Calu3 (cell line): Measurements from ENCODE around the gene NCKAP5. TPM values are rescaled to one million over a fixed set of nuclear protein-coding genes. Genes with fewer than 3 reads are reported as not detected.

ENCODE experiments used
- BruUV-seq: library from RNA; stranded (reverse); fragments of 400-500 nt; replicated peaks from 2 replicates; lab custom pipeline; 2021; lab: Mats Ljungman, UMichigan
- CTCF ChIA-PET: fragments of 300-600 bp; sonication (Branson Sonifier 250); formaldehyde crosslinking; loops from one replicate; lab custom pipeline; 2022; ENCODE audit warnings: antibody characterized with exemption; lab: Charles Lee
- DNase-seq: peaks from one replicate; pipeline ENCODE4 v3.0.0; 2022
- H3K27ac Mint-ChIP-seq: one replicate; pipeline ENCODE4 v1.8.0; 2022; ENCODE audit warnings: mixed read lengths; ENCODE audit not compliant: unreplicated experiment
- H3K27me3 Mint-ChIP-seq: one replicate; pipeline ENCODE4 v1.8.0; 2022; ENCODE audit warnings: mixed read lengths; ENCODE audit not compliant: unreplicated experiment
- H3K36me3 Mint-ChIP-seq: one replicate; pipeline ENCODE4 v1.8.0; 2022; ENCODE audit warnings: mild to moderate bottlenecking, moderate library complexity, mixed read lengths; ENCODE audit not compliant: insufficient read depth, unreplicated experiment
- H3K4me1 Mint-ChIP-seq: one replicate; pipeline ENCODE4 v1.8.0; 2022; ENCODE audit warnings: mild to moderate bottlenecking, low read depth, mixed read lengths; ENCODE audit not compliant: unreplicated experiment
- H3K4me3 Mint-ChIP-seq: one replicate; pipeline ENCODE4 v1.8.0; 2022; ENCODE audit warnings: mild to moderate bottlenecking, low read depth, moderate library complexity, mixed read lengths; ENCODE audit not compliant: unreplicated experiment
- H3K9me3 Mint-ChIP-seq: one replicate; pipeline ENCODE4 v1.8.0; 2022; ENCODE audit warnings: low read depth, mixed read lengths; ENCODE audit not compliant: unreplicated experiment
- intact Hi-C: fragments of 100-400 bp; cut with micrococcal nuclease; formaldehyde crosslinking; loops from one replicate; pipeline ENCODE4 v1.10.0; 2022; ENCODE audit not compliant: unreplicated experiment
- total RNA-seq: library from RNA; stranded (reverse); gene quantifications from 2 replicates; pipeline ENCODE4 v1.2.3, GENCODE V29; 2022
- TF ChIP-seq, protein P1 (sequence below): fragments of 200-600 bp; IDR thresholded peaks from one replicate; pipeline ENCODE4 v1.8.0; 2022; ENCODE audit warnings: antibody characterized with exemption; ENCODE audit not compliant: unreplicated experiment

NCKAP5 gene
- total RNA-seq, 1 experiment from 2014 or later: 2.2 TPM

DNA sequence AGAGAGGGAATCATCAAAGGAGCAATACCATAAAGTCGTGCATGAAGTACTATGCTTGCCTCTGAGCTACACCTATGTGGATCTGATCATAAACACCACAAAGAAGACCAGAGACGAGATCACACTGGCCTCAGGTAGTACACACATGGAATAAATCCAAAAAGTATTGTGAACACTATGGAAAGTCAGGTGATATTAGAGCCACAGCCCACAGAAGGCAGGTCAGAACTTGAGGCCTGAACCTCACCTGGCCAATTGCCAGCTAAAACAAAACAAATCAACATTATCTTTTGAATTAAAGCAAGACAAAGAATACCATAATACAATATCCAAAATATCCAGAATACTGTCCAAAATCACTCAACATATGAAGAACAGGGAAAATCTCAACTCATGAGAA is 371.1 kb downstream of the NCKAP5 start:
- CTCF ChIA-PET: no interaction called here
- no peak overlapping the region for H3K27ac Mint-ChIP-seq
- TF ChIP-seq, protein P1, sequence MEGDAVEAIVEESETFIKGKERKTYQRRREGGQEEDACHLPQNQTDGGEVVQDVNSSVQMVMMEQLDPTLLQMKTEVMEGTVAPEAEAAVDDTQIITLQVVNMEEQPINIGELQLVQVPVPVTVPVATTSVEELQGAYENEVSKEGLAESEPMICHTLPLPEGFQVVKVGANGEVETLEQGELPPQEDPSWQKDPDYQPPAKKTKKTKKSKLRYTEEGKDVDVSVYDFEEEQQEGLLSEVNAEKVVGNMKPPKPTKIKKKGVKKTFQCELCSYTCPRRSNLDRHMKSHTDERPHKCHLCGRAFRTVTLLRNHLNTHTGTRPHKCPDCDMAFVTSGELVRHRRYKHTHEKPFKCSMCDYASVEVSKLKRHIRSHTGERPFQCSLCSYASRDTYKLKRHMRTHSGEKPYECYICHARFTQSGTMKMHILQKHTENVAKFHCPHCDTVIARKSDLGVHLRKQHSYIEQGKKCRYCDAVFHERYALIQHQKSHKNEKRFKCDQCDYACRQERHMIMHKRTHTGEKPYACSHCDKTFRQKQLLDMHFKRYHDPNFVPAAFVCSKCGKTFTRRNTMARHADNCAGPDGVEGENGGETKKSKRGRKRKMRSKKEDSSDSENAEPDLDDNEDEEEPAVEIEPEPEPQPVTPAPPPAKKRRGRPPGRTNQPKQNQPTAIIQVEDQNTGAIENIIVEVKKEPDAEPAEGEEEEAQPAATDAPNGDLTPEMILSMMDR: no peak
- intact Hi-C loops: no loop called here
- no peak for DNase-seq
- no TSS peak for BruUV-seq
- peaks cover 21% of the 10 kb centered on the region for H3K4me1 Mint-ChIP-seq
- H3K4me3 Mint-ChIP-seq: no peak overlapping the region
- peaks cover 2% of the 10 kb centered on the region for H3K9me3 Mint-ChIP-seq
- no peaks in the 10 kb centered on the region for H3K27me3 Mint-ChIP-seq
- no peaks in the 10 kb centered on the region for H3K36me3 Mint-ChIP-seq

DNA sequence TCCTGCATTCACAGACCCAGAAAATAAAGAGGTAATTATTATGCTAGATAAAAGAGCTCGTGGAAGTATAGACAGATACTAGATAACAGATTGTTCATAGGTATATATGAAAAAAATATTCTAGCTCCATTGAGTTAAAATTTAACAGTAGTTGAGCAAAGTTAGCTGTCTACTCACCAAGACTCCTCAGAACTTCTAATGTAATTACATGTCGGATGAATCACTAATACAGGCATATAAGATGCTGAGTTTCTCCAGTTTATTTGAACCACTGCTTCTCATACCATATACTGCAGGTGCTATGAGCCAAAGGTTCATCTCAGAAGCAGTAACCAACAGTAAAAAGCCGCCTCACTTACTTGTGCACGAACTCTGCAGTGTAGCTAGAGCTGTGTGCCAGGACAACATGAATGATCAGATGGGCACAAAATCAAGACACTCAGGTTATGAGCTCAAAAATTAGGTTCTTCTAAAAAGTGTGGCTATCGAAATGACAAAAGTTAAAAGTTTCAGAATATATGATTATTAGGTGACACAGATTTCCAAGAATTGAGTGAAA is 373.4 kb downstream of the NCKAP5 start:
- no peaks in the 10 kb centered on the region for H3K27me3 Mint-ChIP-seq
- H3K36me3 Mint-ChIP-seq: no peaks in the 10 kb centered on the region
- BruUV-seq: no TSS peak
- intact Hi-C loops: no loop called here
- DNase-seq: no peak
- H3K27ac Mint-ChIP-seq: no peak overlapping the region
- H3K9me3 Mint-ChIP-seq: peaks cover 2% of the 10 kb centered on the region
- H3K4me3 Mint-ChIP-seq: no peak overlapping the region
- TF ChIP-seq, protein P1: no peak
- CTCF ChIA-PET: no interaction called here
- H3K4me1 Mint-ChIP-seq: peaks cover 12% of the 10 kb centered on the region

DNA sequence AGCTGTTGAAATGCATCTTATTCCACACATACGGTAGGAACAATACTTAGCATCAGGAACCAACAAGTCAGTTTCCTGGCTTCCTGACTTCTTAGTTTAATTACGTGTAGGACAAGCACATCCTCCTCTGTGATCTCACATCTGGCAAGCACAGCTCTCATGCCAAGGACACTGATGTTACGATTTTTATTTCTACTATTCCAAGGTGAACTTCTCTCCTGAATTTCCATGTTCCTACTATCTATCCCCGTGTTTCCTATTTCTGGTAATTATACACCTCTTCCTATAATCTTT is 374.0 kb downstream of the NCKAP5 start:
- Mint-ChIP-seq H3K9me3 (peaks cover 2% of the 10 kb centered on the region), H3K36me3 (no peaks in the 10 kb centered on the region), H3K4me3 (no peak overlapping the region), H3K27me3 (no peaks in the 10 kb centered on the region), H3K4me1 (peaks cover 12% of the 10 kb centered on the region), H3K27ac (no peak overlapping the region)
- intact Hi-C loops: no loop called here
- no TSS peak for BruUV-seq
- TF ChIP-seq, protein P1: no peak
- no peak for DNase-seq
- CTCF ChIA-PET: interaction anchor here (0.7 to 1.4 kb wide), 3 partner anchors 447 to 1347 kb away, joined by 3 to 5 read pairs (median 5); no protein-coding TSS in a partner anchor

DNA sequence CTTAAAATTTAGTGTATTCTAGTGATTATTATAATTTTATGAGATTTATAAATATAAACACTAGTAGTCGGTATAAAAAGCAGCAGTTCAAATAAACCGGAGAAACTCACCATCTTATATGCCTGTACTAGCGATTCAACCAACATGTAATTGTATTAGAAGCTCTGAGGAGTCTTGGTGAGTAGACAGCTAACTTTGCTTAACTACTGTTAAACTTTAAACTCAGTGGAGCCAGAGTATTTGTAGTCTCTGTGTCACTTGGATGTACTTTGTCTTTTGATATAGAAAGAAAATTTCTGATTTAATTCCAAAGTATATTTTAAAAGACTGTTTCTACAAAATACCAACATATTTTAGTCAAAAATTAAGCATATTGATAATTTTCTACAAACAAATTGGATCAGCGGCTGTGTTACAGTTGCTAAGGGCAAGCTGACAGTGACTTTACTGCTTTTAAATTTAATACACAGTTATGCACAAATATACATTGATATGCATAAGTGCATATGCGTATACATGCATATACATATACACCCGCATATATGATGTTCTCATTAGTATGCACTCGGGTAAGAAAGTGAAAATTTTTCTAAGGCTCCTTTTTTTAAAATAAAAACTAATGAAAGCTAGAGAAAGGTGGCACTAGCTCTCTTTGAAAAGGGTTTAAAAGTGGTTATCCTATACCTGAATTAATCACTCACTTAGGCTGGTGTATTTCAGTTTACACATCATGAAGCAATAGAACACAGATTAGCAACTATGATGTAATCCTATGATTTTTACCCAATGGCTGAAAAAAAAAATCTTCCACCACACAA is 374.5 kb downstream of the NCKAP5 start:
- peaks cover 4% of the 10 kb centered on the region for H3K9me3 Mint-ChIP-seq
- no peaks in the 10 kb centered on the region for H3K36me3 Mint-ChIP-seq
- CTCF ChIA-PET: interaction anchor here (0.6 to 1.4 kb wide), 4 partner anchors 160 to 1347 kb away, joined by 3 to 5 read pairs (median 4); no protein-coding TSS in a partner anchor
- no peak overlapping the region for H3K4me3 Mint-ChIP-seq
- BruUV-seq: no TSS peak
- DNase-seq: no peak
- intact Hi-C loops: no loop called here
- TF ChIP-seq, protein P1: no peak
- H3K4me1 Mint-ChIP-seq: peaks cover 12% of the 10 kb centered on the region
- no peak overlapping the region for H3K27ac Mint-ChIP-seq
- no peaks in the 10 kb centered on the region for H3K27me3 Mint-ChIP-seq
